Astrocyte of the spinal cord (primary cell): ENCODE results near the gene LRRFIP1.
A peak's percentile ranks its signal among the peaks of the same experiment; 100 is the strongest.

ENCODE experiments used
- DNase-seq: peaks from one replicate; pipeline ENCODE4 v3.0.0; 2011; ENCODE audit warnings: low read depth, low spot score
- H3K4me3 ChIP-seq: 2 replicates; pipeline ENCODE4 v1.5.1; 2011; ENCODE audit warnings: low read depth, mild to moderate bottlenecking, low read length, moderate library complexity
- in situ Hi-C: cut with HindIII; loops from 2 replicates; pipeline ENCODE4 v1.10.0; 2017; ENCODE audit warnings: low sequenced_read_pairs
- TF ChIP-seq, protein P1 (sequence below): IDR thresholded peaks from 2 replicates; pipeline ENCODE4 v1.5.1; 2012; ENCODE audit warnings: low read depth, mild to moderate bottlenecking, low read length, inconsistent platforms

Gene LRRFIP1

GRCh38 chr2:237786936-237787335 is 159.5 kb downstream of the LRRFIP1 start:
- no peak overlapping the region for H3K4me3 ChIP-seq
- in situ Hi-C loops: no loop called here
- no peak for DNase-seq
- TF ChIP-seq, protein P1, sequence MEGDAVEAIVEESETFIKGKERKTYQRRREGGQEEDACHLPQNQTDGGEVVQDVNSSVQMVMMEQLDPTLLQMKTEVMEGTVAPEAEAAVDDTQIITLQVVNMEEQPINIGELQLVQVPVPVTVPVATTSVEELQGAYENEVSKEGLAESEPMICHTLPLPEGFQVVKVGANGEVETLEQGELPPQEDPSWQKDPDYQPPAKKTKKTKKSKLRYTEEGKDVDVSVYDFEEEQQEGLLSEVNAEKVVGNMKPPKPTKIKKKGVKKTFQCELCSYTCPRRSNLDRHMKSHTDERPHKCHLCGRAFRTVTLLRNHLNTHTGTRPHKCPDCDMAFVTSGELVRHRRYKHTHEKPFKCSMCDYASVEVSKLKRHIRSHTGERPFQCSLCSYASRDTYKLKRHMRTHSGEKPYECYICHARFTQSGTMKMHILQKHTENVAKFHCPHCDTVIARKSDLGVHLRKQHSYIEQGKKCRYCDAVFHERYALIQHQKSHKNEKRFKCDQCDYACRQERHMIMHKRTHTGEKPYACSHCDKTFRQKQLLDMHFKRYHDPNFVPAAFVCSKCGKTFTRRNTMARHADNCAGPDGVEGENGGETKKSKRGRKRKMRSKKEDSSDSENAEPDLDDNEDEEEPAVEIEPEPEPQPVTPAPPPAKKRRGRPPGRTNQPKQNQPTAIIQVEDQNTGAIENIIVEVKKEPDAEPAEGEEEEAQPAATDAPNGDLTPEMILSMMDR: no peak

DNA sequence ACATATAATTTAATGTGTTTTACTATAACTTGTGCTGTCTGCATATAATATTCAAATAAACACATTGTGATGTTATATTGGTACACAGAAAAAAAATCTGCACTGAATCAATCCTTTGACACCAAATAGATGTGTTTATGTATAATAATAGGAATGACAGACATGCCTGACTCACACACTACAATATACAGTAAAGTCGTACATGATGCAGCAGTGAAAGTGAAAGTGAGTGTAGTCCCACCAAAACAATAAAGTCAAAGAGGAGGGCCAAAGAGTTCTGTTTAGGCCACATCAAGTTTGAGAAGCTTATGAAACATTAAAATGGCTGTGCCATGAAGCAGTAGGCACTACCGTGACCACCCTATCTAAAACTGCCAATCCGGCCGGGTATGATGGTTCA is 163.0 kb downstream of the LRRFIP1 start:
- H3K4me3 ChIP-seq: no peak overlapping the region
- peak; percentile 49 for DNase-seq
- TF ChIP-seq, protein P1: no peak
- in situ Hi-C loops: no loop called here

DNA sequence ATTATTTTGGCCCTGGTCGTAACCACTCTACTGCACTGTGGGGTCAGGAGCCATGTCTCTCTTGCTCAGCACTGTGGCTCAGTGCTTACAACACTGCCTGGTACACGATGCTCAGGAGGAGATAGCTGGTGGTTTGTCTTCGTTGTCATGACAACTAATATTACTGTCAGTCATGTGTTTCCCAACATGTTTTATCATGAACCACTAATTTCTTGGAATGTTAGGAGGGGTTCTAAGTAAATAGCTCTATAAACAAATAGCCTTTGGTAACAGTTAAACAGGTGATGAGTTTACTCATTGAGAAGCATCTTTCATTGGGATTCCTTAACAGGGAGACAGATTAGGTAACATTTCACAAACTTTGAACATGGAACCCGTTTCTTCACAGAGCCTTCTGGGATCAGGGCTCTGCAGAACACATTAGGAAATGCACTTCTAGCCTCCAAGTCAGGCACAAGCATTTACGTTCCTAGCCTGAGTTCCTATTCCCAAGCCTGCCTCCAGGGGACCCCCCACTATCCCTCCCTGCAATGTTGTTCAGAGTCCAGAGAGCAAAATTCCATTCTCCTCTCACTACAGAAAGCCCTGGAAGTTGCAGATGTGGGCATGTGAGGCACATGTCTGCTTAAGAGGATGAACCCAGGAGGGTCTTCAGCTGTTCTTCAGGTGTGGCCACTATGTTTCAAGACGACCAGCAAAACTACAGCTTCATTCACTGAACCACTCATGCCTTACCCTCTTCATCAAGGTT is 164.8 kb downstream of the LRRFIP1 start:
- DNase-seq: no peak
- in situ Hi-C loops: no loop called here
- TF ChIP-seq, protein P1: peak; percentile 42

GRCh38 chr2:237797253-237797652 is 169.9 kb downstream of the LRRFIP1 start:
- in situ Hi-C loops: no loop called here
- no peak overlapping the region for H3K4me3 ChIP-seq
- DNase-seq: no peak
- TF ChIP-seq, protein P1: no peak

More for the DNA sequence above, 164.8 kb downstream of the LRRFIP1 start:
- H3K4me3 ChIP-seq: no peak overlapping the region

GRCh38 chr2:237798236-237799059 is 171.1 kb downstream of the LRRFIP1 start, which contains the start of gene RBM44:
Gene RBM44 (plus strand): TSS chr2:237798779. CDS start chr2:237813610, 14,831 bp downstream.
- H3K4me3 ChIP-seq: no peak within 1 kb of the TSS
- TF ChIP-seq, protein P1: no peak
- in situ Hi-C loops: no loop called here
- no peak for DNase-seq

DNA sequence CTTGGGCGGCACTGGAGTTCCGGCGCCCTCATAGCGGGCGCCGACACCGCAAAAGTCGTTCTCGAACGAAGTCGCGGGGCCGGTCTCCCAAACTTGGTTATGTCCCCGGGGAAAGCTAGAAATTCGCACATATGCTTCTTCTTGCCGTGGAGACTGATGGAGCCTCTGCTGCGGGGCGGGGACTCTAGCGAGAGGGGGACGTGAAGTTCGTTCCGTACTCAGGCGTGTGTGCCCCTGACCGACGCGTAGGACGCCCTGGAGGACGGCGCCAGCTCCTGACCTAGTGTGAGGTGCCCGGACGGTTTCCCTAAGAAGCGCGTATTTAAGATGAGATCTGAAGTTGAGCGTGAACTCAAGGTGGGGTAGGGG is 171.7 kb downstream of the LRRFIP1 start:
- TF ChIP-seq, protein P1: no peak
- no peak overlapping the region for H3K4me3 ChIP-seq
- in situ Hi-C loops: no loop called here
- DNase-seq: no peak
